ENCODE data around the gene TNF. TPM values are rescaled to one million over a fixed set of nuclear protein-coding genes. Genes with fewer than 3 reads are reported as not detected.
A peak's percentile ranks its signal among the peaks of the same experiment; 100 is the strongest.

The TNF gene
- total and polyA plus RNA-seq, 10 donors, result 5.5 to 18.3 (median 12.5) TPM

GRCh38 chr6:31585491-31585890, 10.1 kb downstream of the TNF start:
- peaks cover 55 to 94% (median 89%) of the 10 kb centered on the region in 6 donors for H3K4me1 ChIP-seq
- intact Hi-C loops (cut with DNase I; ENCODE audit: low total_unique reads), result no loop called here
- peak; percentile 83 for DNase-seq
- WGBS, 5 donors, result 54 to 67% (median 65%) methylated on average over 2 of the region's 2 CpGs
- peak overlapping the region; percentile 82 to 98 (median 96) for H3K27ac ChIP-seq
- H3K27me3 ChIP-seq (replicated peaks in 1 of 7), result no peaks in the 10 kb centered on the region
- H3K9me3 ChIP-seq, result no peaks in the 10 kb centered on the region
- peak overlapping the region in 2 of 8 donors; percentile 33 to 64 for H3K4me3 ChIP-seq
- TF ChIP-seq POLR2AphosphoS5 (IDR thresholded peaks at IDR 0.05), result no peak
- no peak for TF ChIP-seq POLR2A (IDR thresholded peaks at IDR 0.05)
- TF ChIP-seq CTCF (IDR thresholded peaks at IDR 0.05 in 8 of 11, conservative IDR thresholded peaks at IDR 0.05 in 3 of 11), result peak in 7 of 11 experiments; percentile 33 to 68 (median 54)
- H3K36me3 ChIP-seq, result peaks cover 0 to 20% (median 2%) of the 10 kb centered on the region in 6 donors

DNA sequence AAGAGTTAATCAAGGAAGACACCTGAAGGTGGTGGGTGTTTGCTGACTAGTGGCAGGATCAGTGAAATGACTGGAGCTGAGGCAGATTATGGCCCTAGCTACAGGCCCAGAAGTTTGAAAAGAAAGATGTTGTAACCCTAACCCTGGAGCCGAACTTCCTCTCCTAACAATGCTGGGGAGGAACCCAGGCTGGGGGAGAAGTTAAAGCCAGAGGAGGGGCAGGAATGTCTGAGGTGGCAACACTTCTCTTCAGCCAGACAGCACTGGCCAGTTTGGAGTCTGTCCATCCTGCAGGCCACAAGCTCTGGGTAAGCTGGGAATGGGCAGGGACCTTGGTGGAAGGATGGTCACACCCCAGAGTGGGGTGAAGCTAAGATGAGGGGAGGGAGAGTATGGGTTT, 10.6 kb downstream of the TNF start, which contains the start of gene LST1:
LST1 (plus strand) TSS at position 270 of the 400 bp plus-strand sequence. CDS start 1,023 bp downstream, outside the sequence.
- TF ChIP-seq POLR2AphosphoS5 (IDR thresholded peaks at IDR 0.05), result no peak
- no peak for TF ChIP-seq POLR2A (IDR thresholded peaks at IDR 0.05)
- no peak for TF ChIP-seq CTCF (IDR thresholded peaks at IDR 0.05 in 8 of 11, conservative IDR thresholded peaks at IDR 0.05 in 3 of 11)
- no peaks in the 10 kb centered on the region for H3K9me3 ChIP-seq
- 0 to 19% (median 7%) methylated on average over 1 of the region's 1 CpG for WGBS, 5 donors
- peak within 1 kb of the TSS in 7 of 8 donors; percentile 23 to 64 (median 38) for H3K4me3 ChIP-seq
- intact Hi-C loops (cut with DNase I; ENCODE audit: low total_unique reads), result no loop called here
- DNase-seq, result no peak
- H3K4me1 ChIP-seq, result peaks cover 55 to 96% (median 86%) of the 10 kb centered on the region in 6 donors
- no peaks in the 10 kb centered on the region for H3K27me3 ChIP-seq (replicated peaks in 1 of 7)
- H3K36me3 ChIP-seq, result peaks cover 0 to 24% (median 2%) of the 10 kb centered on the region in 6 donors
- peak within 1 kb of the TSS; percentile 82 to 98 (median 96) for H3K27ac ChIP-seq

- peak; percentile 91 for DNase-seq
- Histone ChIP-seq H3K27me3 (replicated peaks in 1 of 7) (no peaks in the 10 kb centered on the region), H3K27ac (peak overlapping the region; percentile 82 to 98 (median 96)), H3K9me3 (no peaks in the 10 kb centered on the region), H3K4me1 (peaks cover 55 to 100% (median 87%) of the 10 kb centered on the region in 6 donors), H3K36me3 (peaks cover 0 to 24% (median 2%) of the 10 kb centered on the region in 6 donors), H3K4me3 (peak overlapping the region in 7 of 8 donors; percentile 23 to 64 (median 38))
- 23 to 42% (median 30%) methylated on average over 8 to 9 of the region's 9 CpGs for WGBS, 5 donors
- no peak for TF ChIP-seq POLR2A (IDR thresholded peaks at IDR 0.05)
- peak; percentile 29 to 81 (median 69) for TF ChIP-seq POLR2AphosphoS5 (IDR thresholded peaks at IDR 0.05)
- intact Hi-C loops (cut with DNase I; ENCODE audit: low total_unique reads), result no loop called here
These were observed 11.4 kb downstream of the TNF start for GRCh38 chr6:31586599-31587281.

- 44 to 49% (median 46%) methylated on average over 12 of the region's 12 CpGs for WGBS, 5 donors
- Histone ChIP-seq H3K4me1 (peaks cover 51 to 100% (median 86%) of the 10 kb centered on the region in 6 donors), H3K9me3 (no peaks in the 10 kb centered on the region), H3K36me3 (peaks cover 0 to 24% (median 2%) of the 10 kb centered on the region in 6 donors), H3K4me3 (peak overlapping the region in 7 of 8 donors; percentile 23 to 64 (median 38)), H3K27ac (peak overlapping the region; percentile 82 to 98 (median 96)), H3K27me3 (replicated peaks in 1 of 7) (no peaks in the 10 kb centered on the region)
- TF ChIP-seq CTCF (IDR thresholded peaks at IDR 0.05 in 8 of 11, conservative IDR thresholded peaks at IDR 0.05 in 3 of 11) (no peak), POLR2AphosphoS5 (IDR thresholded peaks at IDR 0.05) (no peak), POLR2A (IDR thresholded peaks at IDR 0.05) (no peak)
- no peak for DNase-seq
- intact Hi-C loops (cut with DNase I; ENCODE audit: low total_unique reads), result no loop called here
These were observed 12.7 kb downstream of the TNF start for GRCh38 chr6:31587791-31588777.
